GM18498 (cell line): ENCODE data around the gene SDK1.
"Not testable (repeated sequence)": the region's sequence is repeated elsewhere in the genome, so short reads cannot be mapped to it uniquely, and the experiment has no call there.

ENCODE experiments used
- ATAC-seq: cut with Tn5 transposase; IDR thresholded peaks from one replicate; pipeline ENCODE4 v1.9.1; 2021; ENCODE audit warnings: mild to moderate bottlenecking, moderate library complexity; ENCODE audit not compliant: unreplicated experiment

SDK1 gene

DNA sequence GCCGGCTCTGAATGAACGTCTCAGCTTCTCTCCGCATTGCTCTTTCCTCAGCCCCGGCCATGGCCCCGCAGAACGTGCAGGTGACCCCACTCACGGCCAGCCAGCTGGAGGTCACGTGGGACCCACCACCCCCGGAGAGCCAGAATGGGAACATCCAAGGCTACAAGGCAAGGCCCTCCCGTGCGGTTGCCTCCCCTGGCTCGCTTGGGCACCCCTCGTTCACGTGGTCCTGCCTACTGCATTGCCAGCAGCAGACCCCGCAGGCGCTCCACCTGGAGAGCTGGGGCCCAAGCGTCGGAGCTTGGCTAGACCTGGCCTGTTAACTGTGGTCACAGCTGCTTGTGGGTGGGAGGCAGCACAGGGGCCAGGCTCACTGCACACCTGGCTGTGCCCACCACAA lies 904.8 kb downstream of the SDK1 start:
- no peak for ATAC-seq

DNA sequence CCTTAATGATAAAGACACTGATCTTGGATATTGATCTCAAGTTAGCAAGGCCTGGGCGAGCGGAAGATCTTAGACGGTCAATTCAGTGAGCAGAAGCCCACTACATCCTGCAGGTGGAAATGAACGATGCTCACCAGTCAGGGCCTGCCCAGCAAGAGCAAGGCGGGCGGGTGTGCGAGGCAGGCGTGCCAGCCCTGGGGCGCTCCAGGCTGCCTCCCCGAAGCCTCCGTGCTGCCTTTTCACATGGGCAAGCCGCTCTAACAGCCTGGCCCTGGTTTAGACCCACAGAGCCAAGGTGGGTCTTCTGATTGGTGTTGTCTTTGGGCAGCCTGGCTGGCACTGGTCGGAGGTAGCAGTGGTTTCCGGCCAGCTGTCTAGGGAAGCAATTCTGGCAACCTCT lies 906.0 kb downstream of the SDK1 start:
- no peak for ATAC-seq

DNA sequence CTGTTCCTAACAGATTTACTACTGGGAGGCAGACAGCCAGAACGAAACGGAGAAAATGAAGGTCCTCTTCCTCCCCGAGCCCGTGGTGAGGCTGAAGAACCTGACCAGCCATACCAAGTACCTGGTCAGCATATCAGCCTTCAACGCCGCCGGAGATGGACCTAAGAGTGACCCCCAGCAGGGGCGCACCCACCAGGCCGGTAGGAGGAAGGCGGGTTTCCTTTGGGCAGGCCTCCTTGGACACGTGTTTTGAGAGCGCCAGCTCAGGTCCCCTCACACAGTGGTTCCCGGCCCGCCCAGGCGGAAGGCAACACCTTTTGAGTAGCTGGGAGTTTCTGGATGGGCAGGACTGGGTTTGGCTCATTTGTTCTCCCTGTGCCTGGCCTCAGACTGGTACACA lies 907.0 kb downstream of the SDK1 start:
- no peak for ATAC-seq

DNA sequence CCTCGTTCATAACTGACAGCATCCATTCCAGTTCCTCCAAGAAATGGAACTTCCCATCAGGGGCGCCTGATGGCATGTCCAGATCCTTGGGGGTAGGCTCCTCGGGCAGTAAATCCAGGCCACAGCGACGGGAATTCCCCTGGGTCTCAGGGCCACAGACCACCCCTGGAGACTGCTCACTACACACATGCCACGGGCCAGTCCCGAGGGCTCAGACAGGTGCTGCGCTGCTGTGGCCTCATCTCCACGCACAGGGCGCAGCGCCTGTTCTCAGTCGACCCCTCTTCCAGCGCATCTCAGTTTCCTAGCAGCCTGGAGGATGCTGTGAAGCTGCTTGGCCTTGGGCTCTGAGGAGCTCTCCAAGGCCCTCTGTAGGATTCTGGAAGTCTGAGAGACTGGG lies 907.5 kb downstream of the SDK1 start:
- ATAC-seq, result no peak

DNA sequence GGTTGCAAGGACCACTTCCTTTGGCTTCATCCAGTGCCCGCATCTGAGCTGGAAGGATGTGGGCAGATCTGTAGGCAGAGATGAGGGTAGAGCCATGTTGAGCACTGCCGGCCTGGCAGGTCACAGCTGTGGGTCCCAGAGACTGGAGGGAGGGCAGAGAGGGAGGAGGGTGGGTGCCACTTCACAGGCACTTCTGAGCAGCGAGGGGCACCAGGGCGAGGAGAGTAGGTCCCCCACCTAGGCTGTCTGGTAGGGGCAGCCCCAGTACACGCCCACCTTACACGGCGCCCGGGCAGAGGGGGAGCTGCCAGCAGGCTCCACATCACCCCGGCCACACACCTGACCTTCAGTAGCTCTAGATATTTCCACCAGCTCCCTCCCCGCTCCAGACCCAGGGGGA lies 908.1 kb downstream of the SDK1 start:
- ATAC-seq, result no peak

DNA sequence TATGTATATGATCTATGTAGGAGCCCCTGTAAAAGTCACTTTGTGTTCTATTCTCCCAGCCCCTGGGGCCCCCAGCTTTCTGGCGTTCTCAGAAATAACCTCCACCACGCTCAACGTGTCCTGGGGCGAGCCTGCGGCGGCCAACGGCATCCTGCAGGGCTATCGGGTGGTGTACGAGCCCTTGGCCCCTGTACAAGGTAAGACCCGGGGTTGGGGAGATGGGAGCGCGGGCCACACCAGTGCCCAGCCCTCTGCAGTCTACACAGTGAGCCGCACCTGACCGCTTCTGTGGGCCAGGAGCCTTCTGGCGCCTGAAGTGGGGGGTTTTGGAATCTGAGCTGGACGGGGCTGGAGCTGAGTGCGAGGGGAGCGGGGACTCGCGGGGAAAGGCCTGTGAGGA lies 908.9 kb downstream of the SDK1 start:
- no peak for ATAC-seq

DNA sequence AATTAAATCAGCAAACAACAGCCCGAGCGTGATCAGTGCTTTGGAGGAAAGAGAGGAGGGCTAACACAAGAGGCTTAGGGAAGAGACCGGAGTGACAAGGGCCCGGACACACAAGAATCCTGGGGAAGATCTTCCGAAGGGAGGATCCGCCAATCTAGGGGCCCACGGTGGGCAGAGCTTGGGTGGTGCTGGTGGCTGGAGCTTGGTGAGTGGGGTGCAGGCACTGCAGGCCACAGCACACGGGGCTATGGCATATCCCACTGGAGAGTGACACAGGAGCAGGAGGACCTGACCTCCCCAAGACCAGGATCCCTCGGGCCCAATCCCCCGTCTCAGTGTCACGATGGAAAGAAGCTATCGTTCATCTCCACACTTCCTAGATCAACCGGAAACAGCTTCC lies 909.8 kb downstream of the SDK1 start:
- ATAC-seq, result no peak

DNA sequence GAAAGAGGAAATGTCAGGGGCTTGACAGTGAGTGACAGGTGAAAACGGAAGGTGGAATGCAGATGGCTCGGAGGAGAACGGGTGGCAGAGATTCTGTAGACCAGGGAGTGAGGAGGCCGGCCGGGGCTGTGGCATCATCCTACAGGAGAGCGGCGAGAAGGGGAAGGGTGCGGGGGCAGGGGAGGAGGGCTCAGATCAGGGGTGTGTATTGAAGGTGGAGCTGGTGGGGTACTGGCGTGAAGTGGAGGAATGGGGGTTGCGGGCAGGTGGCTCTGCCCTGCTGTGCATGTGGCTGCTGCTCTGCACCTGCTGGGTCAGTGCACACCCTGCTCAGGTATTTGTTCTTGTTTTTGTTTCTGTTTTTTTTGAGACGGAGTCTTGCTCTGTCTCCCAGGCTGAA lies 910.2 kb downstream of the SDK1 start:
- ATAC-seq, result no peak

DNA sequence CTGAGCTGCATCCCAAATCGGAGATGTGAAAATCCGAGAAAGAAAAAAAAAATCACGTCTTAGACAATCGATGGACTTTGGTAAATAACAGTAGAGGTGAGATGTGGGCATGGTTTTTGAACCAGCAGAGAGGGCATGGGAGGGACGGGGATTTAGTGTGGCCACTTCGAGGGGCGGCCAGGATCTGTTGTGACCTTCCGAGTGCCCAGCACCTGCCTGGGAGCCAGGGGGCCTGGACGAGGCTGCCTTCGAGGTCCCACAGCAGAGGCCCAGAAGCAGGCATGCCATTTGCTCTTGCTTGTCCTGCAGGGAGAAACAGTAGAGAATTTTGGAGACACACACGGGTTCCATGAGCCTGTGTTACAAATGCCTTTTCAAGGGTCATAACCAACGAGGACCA lies 911.3 kb downstream of the SDK1 start:
- no peak for ATAC-seq

DNA sequence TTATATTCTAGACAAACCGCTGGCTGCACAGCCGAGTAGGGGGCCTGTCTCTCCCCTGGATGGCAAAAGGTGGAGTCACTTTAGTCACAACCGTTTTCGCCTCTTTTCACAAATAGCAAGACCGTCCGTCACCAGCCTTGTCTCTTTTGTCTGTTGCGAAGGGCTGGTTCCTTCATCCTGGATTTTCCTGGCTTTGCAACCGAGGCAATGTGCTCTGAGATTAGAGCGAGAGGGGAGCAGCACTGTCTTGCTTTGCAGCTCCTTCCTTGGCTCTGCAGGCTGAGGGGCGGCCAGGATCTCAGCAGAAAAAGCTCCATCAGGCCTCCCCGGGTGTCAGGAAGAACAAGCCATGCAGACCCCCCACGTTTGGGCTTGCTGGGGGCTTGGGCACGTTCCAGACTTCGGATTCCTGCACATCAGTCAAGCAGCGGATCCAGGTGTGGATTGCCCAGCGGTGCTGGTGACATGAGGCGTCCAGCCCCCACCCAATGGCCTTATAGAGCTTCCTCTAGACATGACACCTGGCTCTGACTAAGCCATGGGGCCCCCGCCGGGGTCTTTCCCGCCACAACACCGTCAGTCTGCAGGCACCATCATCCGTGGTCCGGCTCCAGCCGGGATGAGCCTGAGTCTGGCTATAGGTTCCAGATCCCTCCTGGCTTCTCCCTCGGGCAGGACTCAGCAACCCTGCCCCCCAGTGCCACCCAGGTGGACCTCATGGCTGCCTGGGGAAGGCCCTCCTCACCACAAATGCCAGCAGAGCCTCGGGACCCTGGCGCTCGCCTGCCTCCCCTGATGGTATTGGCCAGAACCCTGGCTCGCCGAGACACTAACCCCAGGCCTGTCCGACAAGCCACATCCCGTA lies 913.5 kb downstream of the SDK1 start:
- no peak for ATAC-seq

DNA sequence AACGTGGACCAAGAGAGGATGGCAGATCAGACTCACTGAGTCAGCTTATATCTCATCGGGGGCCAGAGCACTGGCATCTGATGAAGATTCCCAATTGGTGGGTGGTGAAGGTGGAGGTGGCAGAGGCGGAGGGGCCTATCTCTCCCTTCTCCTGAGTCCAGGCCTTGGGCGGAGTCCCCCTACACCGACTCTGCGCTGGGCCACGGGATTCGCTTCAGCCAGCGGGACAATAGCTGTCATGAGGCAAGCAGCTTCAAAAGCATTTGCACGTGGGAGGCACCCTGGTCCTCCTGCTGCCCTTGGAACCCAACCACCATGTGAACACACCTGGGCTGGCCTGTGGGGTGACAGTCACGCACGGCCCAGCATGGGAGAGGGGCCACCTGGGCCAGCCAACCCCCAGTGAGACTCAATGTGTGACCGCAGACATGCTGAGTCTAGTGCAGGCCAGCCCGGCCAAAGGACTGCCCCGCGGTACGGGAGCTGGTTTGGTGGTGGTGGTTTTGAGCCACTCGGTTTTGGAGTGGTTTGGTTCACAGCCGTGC lies 914.2 kb downstream of the SDK1 start:
- ATAC-seq, result no peak

DNA sequence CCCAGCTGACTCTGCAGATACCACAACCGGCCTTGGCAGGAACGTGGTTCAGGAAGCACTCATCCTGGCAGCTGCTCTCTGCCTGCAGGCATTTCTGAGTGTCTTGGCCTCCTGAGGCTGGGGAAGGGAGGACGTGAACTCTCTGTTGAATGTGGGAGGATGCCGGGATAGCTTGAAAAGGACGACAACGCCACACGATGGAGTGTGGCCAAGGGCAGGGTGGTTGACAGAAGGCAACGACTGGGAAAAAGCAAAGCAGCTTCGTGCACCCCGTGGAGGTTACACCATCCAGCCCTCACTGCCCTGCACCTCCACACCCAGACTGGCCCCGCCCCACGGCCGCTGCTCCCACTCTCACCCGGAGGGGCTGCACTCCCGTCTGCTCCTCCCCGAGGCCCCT lies 915.0 kb downstream of the SDK1 start:
- no peak for ATAC-seq

DNA sequence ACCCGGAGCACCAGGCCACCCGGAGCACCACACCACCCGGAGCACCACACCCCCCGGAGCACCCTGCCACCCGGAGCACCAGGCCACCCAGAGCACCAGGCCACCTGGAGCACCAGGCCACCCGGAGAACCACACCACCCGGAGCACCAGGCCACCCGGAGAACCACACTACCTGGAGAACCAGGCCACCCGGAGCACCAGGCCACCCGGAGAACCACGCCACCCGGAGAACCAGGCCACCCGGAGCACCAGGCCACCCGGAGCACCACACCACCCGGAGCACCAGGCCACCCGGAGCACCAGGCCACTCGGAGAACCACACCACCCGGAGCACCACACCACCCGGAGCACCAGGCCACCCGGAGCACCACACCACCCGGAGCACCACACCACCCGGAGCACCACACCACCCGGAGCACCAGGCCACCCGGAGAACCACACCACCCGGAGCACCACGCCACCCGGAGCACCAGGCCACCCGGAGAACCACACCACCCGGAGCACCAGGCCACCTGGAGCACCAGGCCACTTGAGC lies 916.1 kb downstream of the SDK1 start:
- not testable (repeated sequence) for ATAC-seq

DNA sequence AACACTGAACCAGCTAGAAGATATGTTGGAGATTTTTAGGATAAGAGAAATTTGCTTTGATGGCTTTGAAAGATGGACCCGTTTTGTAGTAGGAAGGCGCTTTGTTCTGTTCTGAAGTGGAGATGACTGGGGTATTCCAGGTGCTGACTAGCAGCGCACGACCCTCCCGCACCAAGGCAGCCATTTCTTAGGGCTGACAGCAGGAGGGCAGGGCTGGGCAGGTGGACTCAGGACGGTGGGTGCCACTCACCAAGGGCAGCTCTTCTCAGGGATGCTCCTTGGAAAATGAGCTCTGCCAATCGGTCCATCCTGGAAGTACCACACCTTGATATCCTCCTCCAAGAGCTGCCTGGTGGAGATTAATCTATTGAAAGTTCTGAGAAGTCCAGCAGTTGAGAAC lies 917.4 kb downstream of the SDK1 start:
- no peak for ATAC-seq

DNA sequence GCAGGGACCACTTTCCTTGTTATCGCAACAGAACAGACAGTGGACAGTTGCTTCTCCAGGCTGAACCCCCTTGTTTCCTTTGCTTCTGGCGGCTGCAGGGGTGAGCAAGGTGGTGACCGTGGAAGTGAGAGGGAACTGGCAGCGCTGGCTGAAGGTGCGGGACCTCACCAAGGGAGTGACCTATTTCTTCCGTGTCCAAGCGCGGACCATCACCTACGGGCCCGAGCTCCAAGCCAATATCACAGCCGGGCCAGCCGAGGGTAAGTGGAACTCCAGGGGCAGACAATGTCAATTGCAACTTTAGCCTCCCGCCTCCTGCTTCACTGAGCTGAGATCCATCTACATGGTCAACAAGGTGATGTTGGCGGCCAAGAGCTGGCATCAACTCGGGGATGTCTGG lies 919.0 kb downstream of the SDK1 start:
- ATAC-seq, result no peak

DNA sequence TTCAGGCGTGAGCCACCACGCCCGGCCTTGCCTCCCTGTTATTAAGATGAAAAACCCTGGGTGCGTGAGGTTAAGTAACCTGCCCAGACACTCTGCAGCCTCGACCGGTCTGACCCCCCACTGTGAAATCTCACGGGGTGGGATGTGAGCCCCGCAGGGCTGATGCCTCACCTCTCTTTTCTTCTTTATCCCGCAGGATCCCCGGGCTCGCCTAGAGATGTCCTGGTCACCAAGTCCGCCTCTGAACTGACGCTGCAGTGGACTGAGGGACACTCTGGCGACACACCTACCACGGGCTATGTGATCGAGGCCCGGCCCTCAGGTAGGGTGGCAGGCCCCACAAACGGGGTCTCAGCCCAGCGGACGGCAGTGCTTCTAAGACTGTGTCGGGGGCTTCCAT lies 920.0 kb downstream of the SDK1 start:
- ATAC-seq, result no peak

DNA sequence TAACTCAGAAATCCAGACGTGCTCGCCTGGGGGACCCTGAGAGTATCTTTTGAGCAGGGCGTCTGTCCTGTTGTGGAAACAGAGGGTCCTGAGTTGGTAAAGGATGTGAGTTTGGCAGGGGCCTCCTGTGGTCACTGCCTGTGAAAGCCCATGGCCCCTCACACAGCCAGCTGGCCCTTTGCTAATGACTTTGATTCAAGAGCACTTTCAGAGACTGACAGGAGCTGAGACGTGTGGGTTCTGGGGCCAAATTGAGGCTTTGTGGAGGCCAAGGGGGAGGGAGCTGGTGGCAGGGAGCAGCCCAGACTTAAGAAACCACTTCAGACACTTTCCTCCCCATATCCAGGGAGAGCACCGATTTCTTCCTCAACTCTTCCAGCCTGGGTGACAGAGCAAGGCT lies 921.6 kb downstream of the SDK1 start:
- ATAC-seq, result no peak

DNA sequence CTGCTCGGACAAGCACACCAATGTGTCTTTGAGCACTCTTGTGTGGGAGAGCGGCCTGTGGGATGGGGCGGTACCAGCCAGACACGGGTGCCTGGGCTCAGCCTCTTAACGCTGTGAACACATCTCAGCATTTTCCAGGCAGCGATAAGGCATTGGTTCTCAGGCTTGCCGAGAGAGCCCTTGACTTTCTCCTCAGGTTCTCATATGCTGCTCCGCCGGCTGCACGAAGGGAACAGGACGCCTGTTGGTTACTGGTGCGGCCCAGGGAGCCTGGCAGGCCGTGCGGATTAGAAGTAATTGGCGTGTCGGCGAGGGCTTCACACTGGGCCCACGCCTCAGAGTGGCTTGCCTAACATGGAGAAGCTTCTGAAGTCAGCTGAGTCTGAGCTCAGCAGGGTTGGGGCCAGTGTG lies 924.3 kb downstream of the SDK1 start:
- no peak for ATAC-seq

DNA sequence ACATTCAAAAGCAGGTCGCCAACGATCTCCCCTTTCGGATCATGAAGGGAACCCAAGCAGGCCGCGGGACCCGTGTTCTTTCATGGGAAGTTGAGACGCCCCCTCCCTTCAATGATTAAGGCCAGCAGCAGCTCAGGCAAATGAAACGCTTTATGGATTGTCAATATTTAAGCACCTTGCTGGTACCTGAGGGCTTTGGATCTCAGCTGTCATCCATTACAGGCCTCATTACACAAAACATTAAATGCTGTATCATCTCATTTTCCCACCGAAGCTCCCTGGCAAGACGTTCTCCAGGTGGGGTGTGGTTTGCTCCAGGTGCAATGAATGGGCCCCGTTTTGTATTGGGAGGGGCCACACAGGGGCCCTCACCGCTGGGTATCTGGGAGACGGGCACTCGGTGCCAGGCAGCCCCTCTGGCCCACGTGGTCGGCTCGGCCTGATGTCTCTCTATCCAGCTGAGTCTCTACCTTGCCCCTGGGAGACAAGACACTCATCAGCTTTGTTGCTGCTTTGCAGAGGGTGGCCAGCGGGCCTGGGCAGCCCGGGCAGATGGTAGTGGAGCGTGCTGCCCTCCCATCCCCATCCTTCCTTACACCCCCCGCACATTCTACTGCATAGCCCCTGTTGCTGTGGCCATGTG lies 925.0 kb downstream of the SDK1 start:
- ATAC-seq, result no peak

DNA sequence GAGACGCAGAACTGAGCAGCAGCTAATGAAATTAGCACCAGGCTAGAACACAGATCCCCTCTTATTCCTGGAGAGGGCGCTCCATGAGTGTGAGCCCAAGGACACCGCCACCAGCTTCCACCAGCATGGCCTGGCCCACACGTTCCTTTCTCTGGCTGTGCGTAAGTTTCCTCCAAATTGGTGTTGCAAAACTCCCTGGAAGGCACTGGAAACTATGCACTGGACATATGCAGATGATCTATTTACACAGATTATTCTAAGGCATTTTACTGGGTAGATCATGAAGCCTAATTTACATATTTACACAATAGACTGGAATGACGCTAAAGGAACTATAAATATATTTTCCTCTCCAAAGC lies 925.5 kb downstream of the SDK1 start:
- ATAC-seq, result no peak

DNA sequence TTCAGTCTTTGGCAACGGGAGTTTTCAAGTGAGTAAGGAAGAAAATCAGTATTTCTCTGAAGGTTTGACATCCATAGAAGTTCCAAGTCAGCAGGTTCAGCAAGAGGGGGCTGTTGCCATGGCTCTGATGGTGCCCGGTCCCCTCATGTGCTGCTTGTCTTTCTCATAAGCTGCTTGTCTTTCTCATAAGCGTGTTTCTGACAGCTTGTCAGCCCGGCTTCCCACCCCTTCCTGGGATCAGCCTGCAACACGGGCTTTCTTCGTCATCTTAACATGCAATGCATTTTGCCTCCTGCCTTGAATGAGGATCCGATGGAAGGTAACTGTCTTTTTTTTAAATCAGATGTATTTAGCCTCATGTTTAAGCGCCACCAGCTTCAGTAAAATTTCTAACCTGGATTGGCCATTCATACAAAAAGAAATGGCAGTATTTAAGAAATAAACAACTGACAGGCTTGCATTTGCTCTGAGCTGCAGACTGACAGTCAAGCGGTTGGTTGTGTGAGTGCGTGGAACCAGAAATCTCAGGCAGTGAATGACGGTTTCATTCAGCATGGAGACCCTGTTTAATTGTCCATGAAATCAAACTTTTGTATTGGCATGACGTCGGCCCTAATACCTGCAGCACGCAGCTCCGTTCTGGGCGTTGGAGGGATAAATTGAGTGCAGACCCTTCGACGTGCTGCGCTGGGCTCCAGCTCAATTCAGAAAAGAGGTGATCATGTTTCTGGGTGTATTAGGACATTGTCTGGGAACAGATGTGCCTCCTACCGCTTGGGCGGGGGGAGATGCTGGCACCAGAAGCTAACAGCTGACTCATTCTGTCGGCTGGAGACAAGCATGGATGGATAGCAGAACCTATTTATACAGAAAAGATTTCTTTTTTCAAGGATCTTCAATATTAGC lies 926.3 kb downstream of the SDK1 start:
- ATAC-seq, result no peak
